MCF 10A (cell line): ENCODE data around the gene MYO1E. TPM values are rescaled to one million over a fixed set of nuclear protein-coding genes. Genes with fewer than 3 reads are reported as not detected.

ENCODE experiments used
- BruUV-seq: library from RNA; stranded (reverse); fragments of 400-500 nt; replicated peaks from 2 replicates; lab custom pipeline; 2021; lab: Mats Ljungman, UMichigan
- CTCF ChIA-PET: fragments of 300-600 bp; sonication (Branson Sonifier 250); formaldehyde crosslinking; extraction: SDS; loops from one replicate; lab custom pipeline; 2021; ENCODE audit warnings: antibody characterized with exemption, inconsistent platforms; lab: Yijun Ruan, JAX
- POLR2A ChIA-PET: fragments of 300-600, 350-650 bp; sonication (Branson Sonifier 250); formaldehyde crosslinking; extraction: SDS; loops from one replicate; lab custom pipeline; 2020; ENCODE audit warnings: antibody characterized with exemption, inconsistent platforms; lab: Yijun Ruan, JAX
- DNase-seq: peaks from one replicate; pipeline ENCODE4 v3.0.0-alpha.2; 2018; ENCODE audit not compliant: unreplicated experiment
- H3K27ac Mint-ChIP-seq: one replicate; pipeline ENCODE4 v1.8.0; 2022; ENCODE audit warnings: mild to moderate bottlenecking, low read depth, mixed read lengths; ENCODE audit not compliant: unreplicated experiment
- H3K27me3 Mint-ChIP-seq: one replicate; pipeline ENCODE4 v1.8.0; 2022; ENCODE audit warnings: mixed read lengths; ENCODE audit not compliant: insufficient read depth, unreplicated experiment
- H3K36me3 Mint-ChIP-seq: one replicate; pipeline ENCODE4 v1.8.0; 2022; ENCODE audit warnings: mild to moderate bottlenecking, moderate library complexity, mixed read lengths; ENCODE audit not compliant: insufficient read depth, unreplicated experiment
- H3K4me1 Mint-ChIP-seq: one replicate; pipeline ENCODE4 v1.8.0; 2022; ENCODE audit warnings: mixed read lengths; ENCODE audit not compliant: insufficient read depth, unreplicated experiment
- H3K4me3 Mint-ChIP-seq: one replicate; pipeline ENCODE4 v1.8.0; 2022; ENCODE audit warnings: mild to moderate bottlenecking, moderate library complexity, mixed read lengths; ENCODE audit not compliant: unreplicated experiment
- H3K9me3 Mint-ChIP-seq: one replicate; pipeline ENCODE4 v1.8.0; 2022; ENCODE audit warnings: mixed read lengths; ENCODE audit not compliant: unreplicated experiment
- intact Hi-C: fragments of 100-400 bp; cut with micrococcal nuclease; formaldehyde crosslinking; loops from 2 replicates; pipeline ENCODE4 v1.14.1; 2022
- total RNA-seq: library from RNA; stranded (reverse); gene quantifications from 2 replicates; pipeline ENCODE4 v1.2.3, GENCODE V29; 2022
- TF ChIP-seq, protein P1 (sequence below): fragments of 200-600 bp; IDR thresholded peaks from one replicate; pipeline ENCODE4 v1.8.0; 2022; ENCODE audit warnings: antibody characterized with exemption, mild to moderate bottlenecking; ENCODE audit not compliant: unreplicated experiment

The MYO1E gene
- total RNA-seq, 1 experiment from 2014 or later: 121 TPM

DNA sequence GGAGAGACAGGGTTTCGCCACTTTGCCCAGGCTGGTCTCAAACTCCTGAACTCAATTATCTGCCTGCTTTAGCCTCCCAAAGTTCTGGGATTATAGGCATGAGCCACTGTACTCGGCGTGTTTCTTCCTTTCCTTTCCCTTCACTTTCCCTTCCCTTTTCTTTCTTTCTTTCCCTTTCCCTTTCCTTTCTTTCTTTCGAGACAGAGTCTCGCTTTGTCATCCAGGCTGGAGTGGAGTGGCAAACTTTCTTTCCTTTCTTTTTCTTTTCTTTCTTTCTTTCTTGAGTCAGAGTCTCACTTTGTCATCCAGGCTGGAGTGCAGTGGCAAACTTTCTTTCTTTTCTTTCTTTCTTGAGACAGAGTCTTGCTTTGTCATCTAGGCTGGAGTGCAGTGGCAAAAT lies 183.4 kb downstream of the MYO1E start:
- H3K9me3 Mint-ChIP-seq: no peaks in the 10 kb centered on the region
- no TSS peak for BruUV-seq
- ChIA-PET CTCF (no interaction called here), POLR2A (no interaction called here)
- no peaks in the 10 kb centered on the region for H3K27me3 Mint-ChIP-seq
- no peak overlapping the region for H3K27ac Mint-ChIP-seq
- no peak for DNase-seq
- H3K4me1 Mint-ChIP-seq: peaks cover 25% of the 10 kb centered on the region
- peaks cover 49% of the 10 kb centered on the region for H3K36me3 Mint-ChIP-seq
- intact Hi-C loops: no loop called here
- no peak overlapping the region for H3K4me3 Mint-ChIP-seq
- TF ChIP-seq, protein P1, sequence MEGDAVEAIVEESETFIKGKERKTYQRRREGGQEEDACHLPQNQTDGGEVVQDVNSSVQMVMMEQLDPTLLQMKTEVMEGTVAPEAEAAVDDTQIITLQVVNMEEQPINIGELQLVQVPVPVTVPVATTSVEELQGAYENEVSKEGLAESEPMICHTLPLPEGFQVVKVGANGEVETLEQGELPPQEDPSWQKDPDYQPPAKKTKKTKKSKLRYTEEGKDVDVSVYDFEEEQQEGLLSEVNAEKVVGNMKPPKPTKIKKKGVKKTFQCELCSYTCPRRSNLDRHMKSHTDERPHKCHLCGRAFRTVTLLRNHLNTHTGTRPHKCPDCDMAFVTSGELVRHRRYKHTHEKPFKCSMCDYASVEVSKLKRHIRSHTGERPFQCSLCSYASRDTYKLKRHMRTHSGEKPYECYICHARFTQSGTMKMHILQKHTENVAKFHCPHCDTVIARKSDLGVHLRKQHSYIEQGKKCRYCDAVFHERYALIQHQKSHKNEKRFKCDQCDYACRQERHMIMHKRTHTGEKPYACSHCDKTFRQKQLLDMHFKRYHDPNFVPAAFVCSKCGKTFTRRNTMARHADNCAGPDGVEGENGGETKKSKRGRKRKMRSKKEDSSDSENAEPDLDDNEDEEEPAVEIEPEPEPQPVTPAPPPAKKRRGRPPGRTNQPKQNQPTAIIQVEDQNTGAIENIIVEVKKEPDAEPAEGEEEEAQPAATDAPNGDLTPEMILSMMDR: no peak

GRCh38 chr15:59186501-59186900 lies 186.2 kb downstream of the MYO1E start:
- TF ChIP-seq, protein P1: no peak
- no peak for DNase-seq
- POLR2A ChIA-PET: interaction anchor here (0.9 to 1.5 kb wide), 2 partner anchors 11 to 17 kb away, joined by 3 to 6 read pairs; no protein-coding TSS in a partner anchor
- CTCF ChIA-PET: interaction anchor here (1.0 kb wide), 1 partner anchor 12 kb away, joined by 6 read pairs; no protein-coding TSS in a partner anchor
- intact Hi-C loops: no loop called here
- peaks cover 11% of the 10 kb centered on the region for H3K4me1 Mint-ChIP-seq
- H3K27me3 Mint-ChIP-seq: no peaks in the 10 kb centered on the region
- BruUV-seq: no TSS peak
- H3K27ac Mint-ChIP-seq: no peak overlapping the region
- no peak overlapping the region for H3K4me3 Mint-ChIP-seq
- peaks cover 49% of the 10 kb centered on the region for H3K36me3 Mint-ChIP-seq
- no peaks in the 10 kb centered on the region for H3K9me3 Mint-ChIP-seq

DNA sequence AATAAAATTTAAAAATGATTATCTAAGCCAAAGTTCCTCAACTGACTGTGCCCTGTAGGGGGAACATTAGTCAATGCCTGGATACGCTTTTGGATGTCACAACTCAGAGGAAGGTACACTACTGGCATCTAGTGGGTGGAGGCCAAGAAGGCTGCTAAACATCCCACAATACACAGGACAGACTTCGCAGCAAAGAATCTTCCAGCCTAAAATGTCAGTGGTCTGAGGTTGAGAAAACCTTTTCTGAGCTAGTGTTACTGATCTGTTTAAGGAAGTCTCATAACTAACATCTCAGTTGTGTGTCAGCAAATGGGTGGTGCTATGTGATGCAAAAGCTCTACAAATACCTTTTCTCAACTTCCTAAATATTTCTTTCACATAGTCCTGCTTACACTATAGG lies 186.9 kb downstream of the MYO1E start:
- H3K27ac Mint-ChIP-seq: no peak overlapping the region
- no TSS peak for BruUV-seq
- H3K36me3 Mint-ChIP-seq: peaks cover 51% of the 10 kb centered on the region
- TF ChIP-seq, protein P1: no peak
- intact Hi-C loops: no loop called here
- CTCF ChIA-PET: interaction anchor here (1.0 kb wide), 1 partner anchor 11 kb away, joined by 6 read pairs; no protein-coding TSS in a partner anchor
- POLR2A ChIA-PET: interaction anchor here (0.9 to 1.5 kb wide), 2 partner anchors 11 to 16 kb away, joined by 3 to 6 read pairs; no protein-coding TSS in a partner anchor
- H3K9me3 Mint-ChIP-seq: no peaks in the 10 kb centered on the region
- H3K4me1 Mint-ChIP-seq: peaks cover 3% of the 10 kb centered on the region
- no peaks in the 10 kb centered on the region for H3K27me3 Mint-ChIP-seq
- H3K4me3 Mint-ChIP-seq: no peak overlapping the region
- DNase-seq: no peak

GRCh38 chr15:59180945-59181600 lies 191.6 kb downstream of the MYO1E start:
- Mint-ChIP-seq H3K36me3 (peaks cover 63% of the 10 kb centered on the region), H3K4me1 (no peaks in the 10 kb centered on the region), H3K9me3 (no peaks in the 10 kb centered on the region), H3K27ac (no peak overlapping the region), H3K27me3 (no peaks in the 10 kb centered on the region), H3K4me3 (no peak overlapping the region)
- intact Hi-C loops: no loop called here
- POLR2A ChIA-PET: interaction anchor here (1.1 kb wide), 1 partner anchor 23 kb away, joined by 3 read pairs; no protein-coding TSS in a partner anchor
- no TSS peak for BruUV-seq
- CTCF ChIA-PET: interaction anchor here (1.3 kb wide), 1 partner anchor 16 kb away, joined by 5 read pairs; no protein-coding TSS in a partner anchor
- TF ChIP-seq, protein P1: no peak
- DNase-seq: no peak
